ENCODE data around the gene MALT1. TPM values are rescaled to one million over a fixed set of nuclear protein-coding genes. Genes with fewer than 3 reads are reported as not detected.

MALT1 gene
- total and polyA plus RNA-seq, 9 of the 15 experiments (the other 6 are each of a cell fraction or from before 2014, with no cell fraction given) = 0.14 to 1.6 (median 0.32) TPM

DNA sequence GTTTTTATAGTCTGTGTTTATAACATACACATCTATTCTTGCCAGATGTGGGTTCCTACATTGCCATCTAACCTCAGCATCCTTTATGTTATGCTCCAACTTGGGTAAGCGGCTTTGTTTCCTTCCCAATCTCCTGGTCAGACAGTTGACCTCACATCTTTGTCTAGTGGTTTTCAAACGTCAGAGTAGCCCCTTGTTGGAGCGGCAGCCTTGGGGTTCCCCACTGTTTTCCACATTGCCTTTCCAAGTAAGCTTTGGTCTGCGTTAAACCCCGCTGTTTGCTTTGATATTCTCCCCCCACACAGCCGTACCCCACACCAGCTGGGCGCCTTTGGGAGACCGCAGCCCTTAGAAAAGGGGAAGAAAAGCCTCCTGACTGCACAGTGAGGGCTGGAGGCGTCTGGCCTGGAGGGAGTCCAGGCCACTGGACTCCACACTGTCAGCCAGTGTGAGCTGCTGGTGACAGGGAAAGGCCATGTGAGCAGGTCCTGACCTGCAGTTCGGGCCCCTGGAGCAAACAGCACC, 83.3 kb downstream of the MALT1 start (continued):
- TF ChIP-seq NFE2L1 (tag; IDR thresholded peaks at IDR 0.05; ENCODE audit: borderline replicate concordance, low read depth) (no peak), PPARD (CRISPR knock-in tag; IDR thresholded peaks at IDR 0.05) (no peak), HMGXB4 (CRISPR knock-in tag; IDR thresholded peaks at IDR 0.05) (no peak)

GRCh38 chr18:58755304-58756010, 84.2 kb downstream of the MALT1 start:
- no peak overlapping the region for H2AFZ ChIP-seq (ENCODE audit: low read depth, low read length)
- intact Hi-C loops (cut with micrococcal nuclease) = no loop called here
- FAIRE-seq = no peak
- no peaks in the 10 kb centered on the region for H4K20me1 ChIP-seq (replicated peaks; ENCODE audit: control insufficient read depth, insufficient read depth, low read length)
- POLR2A ChIA-PET = no interaction called here
- no peak for DNase-seq (ENCODE audit: extremely low read depth in 1 of 4, low spot score in 3 of 4)
- H3K9ac ChIP-seq (ENCODE audit: insufficient read depth in 1 of 2, low read depth in 2 of 2, low read length in 2 of 2) = no peak overlapping the region
- WGBS (ENCODE audit: insufficient coverage, low coverage, missing lambda C conversion rate) = under 1% methylated on average over 10 of the region's 15 CpGs
- no peaks in the 10 kb centered on the region for H3K9me3 ChIP-seq (replicated peaks; ENCODE audit: control insufficient read depth, insufficient read depth, low read depth, low read length)
- no TSS peak for BruUV-seq (replicated peaks)
- H3K4me2 ChIP-seq (ENCODE audit: insufficient read depth, low read length) = no peak overlapping the region
- H3K4me1 ChIP-seq (replicated peaks in 1 of 2; ENCODE audit: control insufficient read depth in 2 of 2, insufficient read depth in 2 of 2, low read length in 2 of 2) = no peaks in the 10 kb centered on the region
- peaks cover 0 to 12% of the 10 kb centered on the region in 2 experiments; a peak in 2 of 5 replicates for H3K27me3 ChIP-seq (ENCODE audit: control insufficient read depth in 2 of 2, insufficient read depth in 2 of 2, low read length in 2 of 2)
- H3K27ac ChIP-seq (ENCODE audit: extremely low read depth, low read depth, low read length) = no peak overlapping the region
- no peak overlapping the region for H3K4me3 ChIP-seq
- 0 out of 2 replicates have a peak, but pooled peaks have one; percentile 15 for TF ChIP-seq USF1 (CRISPR knock-in tag; IDR thresholded peaks at IDR 0.05)
- TF ChIP-seq, protein P1, sequence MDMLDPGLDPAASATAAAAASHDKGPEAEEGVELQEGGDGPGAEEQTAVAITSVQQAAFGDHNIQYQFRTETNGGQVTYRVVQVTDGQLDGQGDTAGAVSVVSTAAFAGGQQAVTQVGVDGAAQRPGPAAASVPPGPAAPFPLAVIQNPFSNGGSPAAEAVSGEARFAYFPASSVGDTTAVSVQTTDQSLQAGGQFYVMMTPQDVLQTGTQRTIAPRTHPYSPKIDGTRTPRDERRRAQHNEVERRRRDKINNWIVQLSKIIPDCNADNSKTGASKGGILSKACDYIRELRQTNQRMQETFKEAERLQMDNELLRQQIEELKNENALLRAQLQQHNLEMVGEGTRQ (CRISPR knock-in tag; IDR thresholded peaks at IDR 0.05) = 0 out of 2 replicates have a peak, but pooled peaks have one; percentile 8
- TF ChIP-seq RNF219 (CRISPR knock-in tag; IDR thresholded peaks at IDR 0.05) = no peak
- H3K36me3 ChIP-seq (ENCODE audit: control insufficient read depth, insufficient read depth, low read length) = no peaks in the 10 kb centered on the region
- in situ Hi-C loops (cut with MboI) = no loop called here
- ATAC-seq = no peak
- H3K79me2 ChIP-seq (ENCODE audit: control insufficient read depth, insufficient read depth, low read length) = no peaks in the 10 kb centered on the region
- H3K9me1 ChIP-seq (ENCODE audit: control insufficient read depth, insufficient read depth, low read length) = no peaks in the 10 kb centered on the region
- CTCF ChIA-PET (ENCODE audit: low intra/inter-chr PET ratio) = no interaction called here

Measured in K562 (cell line).